GM06990 (cell line): ENCODE results near the gene TULP4.
"Not testable (repeated sequence)": the region's sequence is repeated elsewhere in the genome, so short reads cannot be mapped to it uniquely, and the experiment has no call there.

Experiments
- DNase-seq: peaks from one replicate; pipeline ENCODE4 v3.0.0-alpha.2; 2011; ENCODE audit not compliant: insufficient read length; ENCODE audit errors: extremely low read depth
- H3K27me3 ChIP-seq: replicated peaks from 2 replicates; pipeline ENCODE4 v1.6.0; 2011; ENCODE audit warnings: low read length; ENCODE audit not compliant: control insufficient read depth, insufficient read depth
- H3K36me3 ChIP-seq: 2 replicates; pipeline ENCODE4 v1.5.1; 2011; ENCODE audit warnings: low read length; ENCODE audit not compliant: control insufficient read depth, insufficient read depth
- H3K4me3 ChIP-seq: replicated peaks from 2 replicates; pipeline ENCODE4 v1.5.1; 2011; ENCODE audit warnings: low read depth, mild to moderate bottlenecking, control low read depth, low read length
- TF ChIP-seq, protein P1 (sequence below): IDR thresholded peaks from 2 replicates; pipeline ENCODE4 v1.5.1; 2011; ENCODE audit warnings: low read length, control low read depth, mild to moderate bottlenecking, inconsistent platforms; ENCODE audit not compliant: insufficient read depth, poor library complexity, severe bottlenecking

The TULP4 gene

DNA sequence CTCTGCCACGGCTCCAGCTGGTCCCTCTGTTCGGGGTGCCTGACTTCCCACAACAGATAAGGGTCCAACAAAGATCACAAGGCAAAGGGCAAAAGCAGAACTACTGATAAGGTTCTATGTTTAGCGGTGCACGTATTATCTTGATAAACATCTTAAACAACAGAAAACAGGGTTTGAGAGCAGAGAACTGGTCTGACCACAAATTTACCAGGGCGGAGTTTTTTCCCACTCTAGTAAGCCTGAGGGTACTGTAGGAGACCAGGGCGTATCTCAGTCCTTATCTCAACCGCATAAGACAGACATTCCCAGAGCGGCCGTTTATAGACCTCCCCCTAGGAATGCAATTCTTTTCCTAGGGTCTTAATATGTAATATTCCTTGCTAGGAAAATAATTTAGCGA, 14.6 kb upstream of the TULP4 start:
- not testable (repeated sequence) for H3K27me3 ChIP-seq, H3K4me3 ChIP-seq, DNase-seq, H3K36me3 ChIP-seq

DNA sequence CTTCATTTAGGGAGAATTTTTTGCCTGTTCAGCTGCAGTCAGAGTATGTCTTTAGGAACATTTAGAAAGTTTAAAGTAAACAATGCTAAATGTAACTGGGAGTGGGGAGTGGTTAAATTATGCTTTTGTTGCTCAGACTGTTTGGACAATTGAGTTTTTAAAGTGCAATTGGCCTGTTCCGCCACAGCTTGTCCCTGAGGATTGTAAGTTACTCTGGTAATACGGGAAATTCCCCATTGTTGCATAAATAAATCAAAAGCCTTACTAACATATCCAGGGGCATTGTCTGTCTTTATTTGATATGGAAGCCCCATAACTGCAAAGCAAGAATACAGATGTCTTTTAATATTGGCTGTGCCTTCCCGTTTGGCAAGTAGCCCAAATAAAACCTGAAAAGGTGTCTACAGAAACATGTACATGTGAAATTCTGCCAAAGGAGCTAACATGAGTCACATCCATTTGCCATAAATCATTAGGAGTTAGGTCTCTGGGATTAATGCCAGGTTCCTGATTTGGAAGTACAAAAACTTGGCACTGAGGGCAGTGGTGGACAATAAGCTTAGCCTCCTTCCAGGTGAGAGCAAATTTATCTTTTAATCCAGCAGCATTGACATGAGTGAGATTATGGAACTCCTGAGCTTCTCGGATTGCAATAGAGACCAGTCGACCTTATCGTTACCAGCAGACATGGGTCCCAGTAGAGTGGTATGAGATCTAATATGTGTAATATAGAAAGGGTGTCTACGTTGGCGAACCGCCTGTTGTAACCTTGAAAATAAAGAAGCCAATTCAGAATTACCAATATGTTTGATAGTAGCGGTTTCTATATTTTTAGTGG, 11.7 kb upstream of the TULP4 start:
- not testable (repeated sequence) for H3K36me3 ChIP-seq

DNA sequence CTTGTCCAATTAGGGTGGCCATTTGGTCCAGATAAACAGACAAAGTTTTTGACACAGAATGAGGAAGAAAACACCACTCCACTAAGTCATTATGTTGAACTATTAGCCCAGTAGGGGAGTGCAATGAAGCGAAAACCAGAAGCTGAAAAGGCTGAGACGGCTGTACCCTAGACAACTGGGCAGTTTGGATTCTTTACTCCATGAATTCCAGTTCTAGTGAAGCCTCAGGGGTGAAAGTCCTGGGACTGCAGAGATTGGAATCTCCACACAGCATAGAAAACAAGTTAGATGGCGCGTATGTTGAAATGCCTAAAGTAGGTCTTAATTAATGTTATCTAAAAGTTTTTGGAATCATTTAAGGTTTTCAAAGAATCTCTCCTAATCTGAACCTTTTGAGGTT, 10.7 kb upstream of the TULP4 start:
- not testable (repeated sequence) for H3K4me3 ChIP-seq, H3K36me3 ChIP-seq, DNase-seq, H3K27me3 ChIP-seq

More for the DNA sequence above, 11.7 kb upstream of the TULP4 start:
- not testable (repeated sequence) for H3K27me3 ChIP-seq, H3K4me3 ChIP-seq, DNase-seq

DNA sequence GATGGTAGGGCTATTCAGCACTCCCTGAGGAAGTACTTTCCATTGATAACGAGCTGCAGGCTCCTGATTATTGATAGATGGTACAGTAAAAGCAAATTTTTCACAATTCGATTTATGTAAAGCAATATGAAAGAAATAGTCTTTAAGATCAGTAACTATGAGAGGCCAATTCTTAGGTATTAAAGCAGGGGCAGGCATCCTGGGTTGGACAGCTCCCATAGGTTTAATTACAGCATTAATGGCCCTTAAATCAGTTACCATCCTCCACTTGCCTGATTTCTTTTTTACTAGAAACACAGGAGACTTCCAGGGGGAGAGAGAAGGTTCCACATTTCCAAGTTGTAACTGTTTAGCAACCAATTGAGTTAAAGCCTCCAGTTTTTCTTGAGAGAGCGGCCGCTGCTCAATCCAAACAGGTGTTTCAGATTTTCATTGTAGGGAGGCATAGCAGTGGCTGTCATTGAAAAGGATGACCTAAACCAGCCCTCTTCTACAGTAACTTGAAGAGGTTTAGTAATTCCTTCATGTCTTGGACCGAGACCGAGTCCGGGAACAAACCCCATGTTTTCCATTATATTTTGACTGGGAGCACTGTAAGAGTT, 10.0 kb upstream of the TULP4 start:
- H3K36me3 ChIP-seq, H3K27me3 ChIP-seq, H3K4me3 ChIP-seq, DNase-seq: not testable (repeated sequence)

DNA sequence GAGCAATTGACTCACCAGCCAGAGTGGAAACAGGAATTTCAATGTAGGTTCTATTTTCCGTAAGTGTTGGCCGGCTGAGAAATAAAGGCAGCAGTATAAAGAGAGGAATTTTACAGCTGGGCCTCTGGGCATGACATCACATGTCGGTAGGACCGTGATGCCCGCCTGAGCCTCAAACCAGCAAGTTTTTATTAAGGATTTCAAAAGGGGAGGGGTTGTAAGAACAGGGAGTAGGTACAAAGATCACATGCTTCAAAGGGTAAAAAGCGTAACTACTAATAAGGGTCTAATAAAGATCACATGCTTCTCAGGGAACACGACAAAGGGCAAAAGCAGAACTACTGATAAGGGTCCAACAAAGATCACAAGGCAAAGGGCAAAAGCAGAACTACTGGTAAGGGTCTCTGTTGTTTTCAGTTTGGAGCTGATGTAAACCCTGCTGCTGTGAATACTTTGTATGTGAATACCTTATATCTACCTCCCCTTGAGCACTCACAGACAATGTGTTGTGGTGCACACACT, 9.0 kb upstream of the TULP4 start:
- no peak overlapping the region for H3K4me3 ChIP-seq
- H3K27me3 ChIP-seq, result no peaks in the 10 kb centered on the region
- DNase-seq, result no peak
- TF ChIP-seq, protein P1, sequence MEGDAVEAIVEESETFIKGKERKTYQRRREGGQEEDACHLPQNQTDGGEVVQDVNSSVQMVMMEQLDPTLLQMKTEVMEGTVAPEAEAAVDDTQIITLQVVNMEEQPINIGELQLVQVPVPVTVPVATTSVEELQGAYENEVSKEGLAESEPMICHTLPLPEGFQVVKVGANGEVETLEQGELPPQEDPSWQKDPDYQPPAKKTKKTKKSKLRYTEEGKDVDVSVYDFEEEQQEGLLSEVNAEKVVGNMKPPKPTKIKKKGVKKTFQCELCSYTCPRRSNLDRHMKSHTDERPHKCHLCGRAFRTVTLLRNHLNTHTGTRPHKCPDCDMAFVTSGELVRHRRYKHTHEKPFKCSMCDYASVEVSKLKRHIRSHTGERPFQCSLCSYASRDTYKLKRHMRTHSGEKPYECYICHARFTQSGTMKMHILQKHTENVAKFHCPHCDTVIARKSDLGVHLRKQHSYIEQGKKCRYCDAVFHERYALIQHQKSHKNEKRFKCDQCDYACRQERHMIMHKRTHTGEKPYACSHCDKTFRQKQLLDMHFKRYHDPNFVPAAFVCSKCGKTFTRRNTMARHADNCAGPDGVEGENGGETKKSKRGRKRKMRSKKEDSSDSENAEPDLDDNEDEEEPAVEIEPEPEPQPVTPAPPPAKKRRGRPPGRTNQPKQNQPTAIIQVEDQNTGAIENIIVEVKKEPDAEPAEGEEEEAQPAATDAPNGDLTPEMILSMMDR, result no peak
- H3K36me3 ChIP-seq, result peaks cover 1% of the 10 kb centered on the region

DNA sequence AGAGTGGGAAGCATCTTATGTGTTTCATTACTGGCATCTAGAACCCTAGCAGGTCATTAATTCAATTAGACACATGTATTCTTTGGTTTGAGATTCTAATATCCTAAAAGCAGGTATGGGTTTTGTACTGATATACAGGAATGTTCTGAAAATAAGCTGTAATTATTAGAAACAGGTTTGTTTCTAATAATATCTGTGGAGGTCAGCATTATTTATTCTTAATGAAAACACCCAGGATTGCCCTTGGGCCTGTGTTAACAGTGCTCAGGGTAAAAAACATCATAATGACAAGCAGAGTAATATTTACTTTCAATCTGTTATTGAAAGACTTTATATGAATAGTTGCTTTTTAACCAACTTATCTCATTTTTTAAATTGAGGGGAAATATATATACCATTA, 8.0 kb upstream of the TULP4 start:
- TF ChIP-seq, protein P1, result no peak
- Histone ChIP-seq H3K4me3 (no peak overlapping the region), H3K27me3 (no peaks in the 10 kb centered on the region), H3K36me3 (no peaks in the 10 kb centered on the region; the same call in 1 of the 2 replicates)
- DNase-seq, result no peak

DNA sequence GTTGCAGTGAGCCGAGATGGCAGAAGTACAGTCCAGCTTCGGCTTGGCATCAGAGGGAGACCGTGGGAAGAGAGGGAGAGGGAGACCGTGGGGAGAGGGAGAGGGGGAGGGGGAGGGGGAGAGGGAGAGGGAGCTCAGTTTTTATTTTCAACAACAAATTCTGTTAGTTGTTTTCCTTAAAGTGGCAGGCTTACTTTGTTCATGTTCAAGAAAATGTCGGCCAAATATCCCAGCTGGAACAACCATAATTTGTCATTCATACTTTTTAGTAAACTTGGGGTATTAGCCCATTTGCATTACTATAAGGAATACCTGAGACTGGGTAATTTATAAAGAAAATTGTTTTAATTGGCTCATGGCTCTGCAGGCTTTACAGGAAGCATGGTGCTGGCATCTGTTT, 2.5 kb upstream of the TULP4 start:
- Histone ChIP-seq H3K36me3 (peaks cover 3% of the 10 kb centered on the region), H3K27me3 (no peaks in the 10 kb centered on the region), H3K4me3 (no peak overlapping the region)
- TF ChIP-seq, protein P1, result no peak
- DNase-seq, result no peak
